Esophagus muscularis mucosa (tissue), 4 donors: ENCODE results near the gene SLC38A10. TPM values are rescaled to one million over a fixed set of nuclear protein-coding genes. Genes with fewer than 3 reads are reported as not detected.

Experiments
- DNase-seq: peaks from one replicate; pipeline ENCODE4 v3.0.0-alpha.2; 2017; ENCODE audit errors: extremely low spot score
- H3K27ac ChIP-seq, 4 donors: fragments of 200-600 bp; sonication (generic); replicated peaks in 1 of 4; 1 replicate in 3 of 4; 2 replicates in 1 of 4; pipeline ENCODE4 v1.5.1; 2016 to 2019; ENCODE audit warnings: mild to moderate bottlenecking in 1 of 4
- H3K27me3 ChIP-seq, 4 donors: fragments of 200-600 bp; sonication (generic); one replicate each; pipeline versions ENCODE4 v1.5.1 to v1.6.0; 2016 to 2019
- H3K36me3 ChIP-seq, 4 donors: fragments of 200-600 bp; sonication (generic); one replicate each; pipeline ENCODE4 v1.5.1; 2016 to 2019
- H3K4me1 ChIP-seq, 4 donors: fragments of 200-600 bp; sonication (generic); one replicate each; pipeline ENCODE4 v1.5.1; 2016 to 2019
- H3K4me3 ChIP-seq, 4 donors: fragments of 200-600 bp; sonication (generic); 1 replicate in 2 of 4; 2 replicates in 2 of 4; pipeline ENCODE4 v1.5.1; 2016 to 2019; ENCODE audit warnings: mild to moderate bottlenecking in 4 of 4, moderate library complexity in 1 of 4
- H3K9me3 ChIP-seq, 4 donors: fragments of 200-600 bp; sonication (generic); 1 replicate in 3 of 4; 2 replicates in 1 of 4; pipeline ENCODE4 v1.5.1; 2016 to 2019
- CTCF ChIP-seq, 3 experiments: fragments of 200-600 bp in 2 of 3; fragments of 450-650 bp in 1 of 3; sonication (generic) in 2 of 3; IDR thresholded peaks; one replicate each; pipeline ENCODE4 v1.5.1; 2017 to 2019; ENCODE audit warnings: antibody characterized with exemption in 3 of 3, mild to moderate bottlenecking in 2 of 3, moderate library complexity in 1 of 3
- EP300 ChIP-seq: sonication (generic); formaldehyde crosslinking; IDR thresholded peaks from one replicate; pipeline ENCODE4 v1.6.1; 2017; ENCODE audit warnings: antibody characterized with exemption
- POLR2A ChIP-seq: fragments of 450-650 bp; IDR thresholded peaks from one replicate; pipeline ENCODE4 v1.6.1; 2017; ENCODE audit warnings: antibody characterized with exemption, moderate library complexity, mild to moderate bottlenecking, low read depth
- POLR2AphosphoS5 ChIP-seq, 2 donors: sonication (generic); formaldehyde crosslinking; IDR thresholded peaks; one replicate each; pipeline ENCODE4 v1.6.1; 2017; ENCODE audit warnings: antibody characterized with exemption in 2 of 2
- WGBS: methylation state at CpG from one replicate; pipeline ENCODE4 v1.1.5; 2018; 5-methylcytosine and 5-hydroxymethylcytosine counted together
- intact Hi-C: fragments of 100-400 bp; cut with DNase I; formaldehyde crosslinking; loops from one replicate; pipeline ENCODE4 v1.15.1; 2023
- total RNA-seq, 4 donors: library from RNA; depleted of rRNA; stranded (reverse); fragments of >200 nt; gene quantifications; one replicate each; pipeline versions ENCODE4 v1.1.0 to v1.2.1, GENCODE V29; 2016

The SLC38A10 gene
- total RNA-seq, 4 donors from 2014 or later = 78.0 to 103 (median 93.4) TPM

GRCh38 chr17:81261096-81261495, 34.0 kb downstream of the SLC38A10 start:
- DNase-seq = no peak
- no peak for TF ChIP-seq POLR2AphosphoS5 (IDR thresholded peaks at IDR 0.05)

GRCh38 chr17:81260641-81261040, 34.5 kb downstream of the SLC38A10 start:
- no peaks in the 10 kb centered on the region for H3K27me3 ChIP-seq
- no peak for DNase-seq
- TF ChIP-seq CTCF (IDR thresholded peaks at IDR 0.05) = no peak
- no peak for TF ChIP-seq EP300
- TF ChIP-seq POLR2A = no peak
- no peak for TF ChIP-seq POLR2AphosphoS5 (IDR thresholded peaks at IDR 0.05)
- no peaks in the 10 kb centered on the region for H3K9me3 ChIP-seq
- intact Hi-C loops = no loop called here
- H3K4me1 ChIP-seq = peaks cover 2 to 22% (median 18%) of the 10 kb centered on the region in 4 donors
- peaks cover 40 to 86% (median 78%) of the 10 kb centered on the region in 4 donors for H3K36me3 ChIP-seq
- no peak overlapping the region for H3K27ac ChIP-seq
- H3K4me3 ChIP-seq = no peak overlapping the region
- 92% methylated on average over 11 of the region's 19 CpGs for WGBS

More at GRCh38 chr17:81261096-81261495, 34.0 kb downstream of the SLC38A10 start:
- H3K4me3 ChIP-seq = no peak overlapping the region
- peaks cover 0 to 17% (median 13%) of the 10 kb centered on the region in 4 donors for H3K4me1 ChIP-seq
- H3K27me3 ChIP-seq = no peaks in the 10 kb centered on the region
- no peaks in the 10 kb centered on the region for H3K9me3 ChIP-seq
- 92% methylated on average over 18 of the region's 18 CpGs for WGBS
- peaks cover 40 to 91% (median 83%) of the 10 kb centered on the region in 4 donors for H3K36me3 ChIP-seq
- H3K27ac ChIP-seq = no peak overlapping the region
- intact Hi-C loops = no loop called here

- intact Hi-C loops = no loop called here
- peaks cover 40 to 81% (median 73%) of the 10 kb centered on the region in 4 donors for H3K36me3 ChIP-seq
- peaks cover 7 to 26% (median 23%) of the 10 kb centered on the region in 4 donors for H3K4me1 ChIP-seq
- no peak overlapping the region for H3K4me3 ChIP-seq
- no peak for DNase-seq
- 90% methylated on average over 6 of the region's 17 CpGs for WGBS
- H3K27me3 ChIP-seq = no peaks in the 10 kb centered on the region
- H3K9me3 ChIP-seq = no peaks in the 10 kb centered on the region
- TF ChIP-seq CTCF (IDR thresholded peaks at IDR 0.05) (no peak), POLR2AphosphoS5 (IDR thresholded peaks at IDR 0.05) (no peak)
- no peak overlapping the region for H3K27ac ChIP-seq
These were observed 34.9 kb downstream of the SLC38A10 start for GRCh38 chr17:81260171-81260570.

- Histone ChIP-seq H3K27ac (no peak overlapping the region), H3K36me3 (peaks cover 30 to 71% (median 63%) of the 10 kb centered on the region in 4 donors), H3K4me1 (peaks cover 14 to 37% (median 33%) of the 10 kb centered on the region in 4 donors), H3K4me3 (no peak overlapping the region), H3K9me3 (no peaks in the 10 kb centered on the region), H3K27me3 (no peaks in the 10 kb centered on the region)
- intact Hi-C loops = loop anchor here (5.0 kb wide), 1 partner anchor 33 kb away; no protein-coding TSS in a partner anchor
- no peak for TF ChIP-seq POLR2A
- no peak for TF ChIP-seq POLR2AphosphoS5 (IDR thresholded peaks at IDR 0.05)
- TF ChIP-seq EP300 = no peak
- no peak for TF ChIP-seq CTCF (IDR thresholded peaks at IDR 0.05)
- 87% methylated on average over 18 of the region's 23 CpGs for WGBS
- DNase-seq = no peak
These were observed 36.0 kb downstream of the SLC38A10 start for GRCh38 chr17:81259058-81259605.

GRCh38 chr17:81258292-81258691, 36.8 kb downstream of the SLC38A10 start:
- TF ChIP-seq POLR2AphosphoS5 (IDR thresholded peaks at IDR 0.05) = no peak
- TF ChIP-seq EP300 = no peak
- TF ChIP-seq POLR2A = no peak
- WGBS = 66% methylated on average over 7 of the region's 20 CpGs
- H3K4me3 ChIP-seq = no peak overlapping the region
- peaks cover 14 to 42% (median 38%) of the 10 kb centered on the region in 4 donors for H3K4me1 ChIP-seq
- intact Hi-C loops = loop anchor here (5.0 kb wide), 1 partner anchor 34 kb away; no protein-coding TSS in a partner anchor
- H3K9me3 ChIP-seq = no peaks in the 10 kb centered on the region
- DNase-seq = no peak
- H3K36me3 ChIP-seq = peaks cover 30 to 63% (median 54%) of the 10 kb centered on the region in 4 donors
- H3K27ac ChIP-seq = no peak overlapping the region
- no peaks in the 10 kb centered on the region for H3K27me3 ChIP-seq
